ENCODE results near the gene STX8.

STX8 gene

GRCh38 chr17:9283909-9284308, 291.7 kb downstream of the STX8 start:
- WGBS: 100% methylated on average over 1 of the region's 2 CpGs
- H2BK5ac ChIP-seq (ENCODE audit: low read depth, low read length, poor library complexity, severe bottlenecking): no peak overlapping the region
- no peak overlapping the region for H3K4ac ChIP-seq (ENCODE audit: low read depth in 1 of 2, low read length in 2 of 2)
- no peak overlapping the region for H4K8ac ChIP-seq (ENCODE audit: low read length)
- H3K23ac ChIP-seq (ENCODE audit: low read length in 2 of 2): no peak overlapping the region
- no peak overlapping the region for H3K4me2 ChIP-seq (ENCODE audit: low read length, poor library complexity, severe bottlenecking)
- no peak overlapping the region for H3K27ac ChIP-seq (ENCODE audit: low read length, poor library complexity, severe bottlenecking)
- H3K4me1 ChIP-seq (ENCODE audit: control insufficient read depth, insufficient read depth, low read depth, low read length): no peaks in the 10 kb centered on the region
- no peak overlapping the region for H2BK12ac ChIP-seq (ENCODE audit: low read length in 2 of 2)
- H3K27me3 ChIP-seq (ENCODE audit: control insufficient read depth in 1 of 2, insufficient read depth in 1 of 2, low read length in 2 of 2): no peaks in the 10 kb centered on the region
- H2BK120ac ChIP-seq (ENCODE audit: low read depth, low read length): no peak overlapping the region
- no peak overlapping the region for H3K18ac ChIP-seq (ENCODE audit: low read depth in 1 of 2, low read length in 2 of 2)
- H3K4me3 ChIP-seq (ENCODE audit: insufficient read depth in 1 of 2, low read depth in 1 of 2, low read length in 2 of 2): no peak overlapping the region
- H3K14ac ChIP-seq (ENCODE audit: low read length in 2 of 2): no peak overlapping the region
- no peak overlapping the region for H2BK15ac ChIP-seq (ENCODE audit: low read depth, poor library complexity, severe bottlenecking)
- H2AFZ ChIP-seq (ENCODE audit: low read depth, low read length): no peak overlapping the region
- no peak for DNase-seq
- H3K9me3 ChIP-seq (ENCODE audit: control insufficient read depth, low read length): no peaks in the 10 kb centered on the region
- no peaks in the 10 kb centered on the region for H3K36me3 ChIP-seq (ENCODE audit: control insufficient read depth in 1 of 2, insufficient read depth in 2 of 2, low read depth in 1 of 2, low read length in 2 of 2)
- H3K9ac ChIP-seq (ENCODE audit: low read length): no peak overlapping the region
- no peak overlapping the region for H2AK5ac ChIP-seq (ENCODE audit: low read length, severe bottlenecking)
- H3K79me1 ChIP-seq (replicated peaks; ENCODE audit: low read length, poor library complexity, severe bottlenecking): no peaks in the 10 kb centered on the region
- H4K91ac ChIP-seq (ENCODE audit: low read length): no peak overlapping the region

DNA sequence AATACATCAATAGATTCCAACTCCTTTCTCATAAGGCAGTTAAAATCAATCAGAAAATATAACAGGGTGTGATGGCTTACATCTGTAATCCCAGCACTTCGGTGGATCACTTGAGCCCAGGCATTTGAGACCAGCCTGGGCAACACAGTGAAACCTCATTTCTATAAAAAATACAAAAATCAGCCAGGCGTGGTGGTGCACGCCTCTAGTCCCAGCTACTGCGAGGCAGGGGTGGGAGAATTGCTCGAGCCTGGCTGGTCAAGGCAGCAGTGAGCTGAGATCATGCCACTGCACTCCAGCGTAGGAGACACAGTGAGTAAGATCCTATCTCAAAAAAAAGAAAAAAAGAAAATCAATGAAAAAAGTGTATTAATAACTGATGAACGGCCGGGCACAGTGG, 295.7 kb downstream of the STX8 start:
- H3K79me1 ChIP-seq (replicated peaks; ENCODE audit: low read length, poor library complexity, severe bottlenecking): peaks cover 5% of the 10 kb centered on the region
- H4K8ac ChIP-seq (ENCODE audit: low read length): no peak overlapping the region
- no peak overlapping the region for H3K23ac ChIP-seq (ENCODE audit: low read length in 2 of 2)
- H2BK15ac ChIP-seq (ENCODE audit: low read depth, poor library complexity, severe bottlenecking): no peak overlapping the region
- H3K14ac ChIP-seq (ENCODE audit: low read length in 2 of 2): no peak overlapping the region
- WGBS: 98% methylated on average over 7 of the region's 8 CpGs
- H3K9me3 ChIP-seq (ENCODE audit: control insufficient read depth, low read length): no peaks in the 10 kb centered on the region
- H3K4ac ChIP-seq (ENCODE audit: low read depth in 1 of 2, low read length in 2 of 2): no peak overlapping the region
- H3K18ac ChIP-seq (ENCODE audit: low read depth in 1 of 2, low read length in 2 of 2): no peak overlapping the region
- H4K91ac ChIP-seq (ENCODE audit: low read length): no peak overlapping the region
- no peak overlapping the region for H2BK5ac ChIP-seq (ENCODE audit: low read depth, low read length, poor library complexity, severe bottlenecking)
- no peaks in the 10 kb centered on the region for H3K27me3 ChIP-seq (ENCODE audit: control insufficient read depth in 1 of 2, insufficient read depth in 1 of 2, low read length in 2 of 2)
- no peak overlapping the region for H2BK120ac ChIP-seq (ENCODE audit: low read depth, low read length)
- H3K4me2 ChIP-seq (ENCODE audit: low read length, poor library complexity, severe bottlenecking): no peak overlapping the region
- no peaks in the 10 kb centered on the region for H3K4me1 ChIP-seq (ENCODE audit: control insufficient read depth, insufficient read depth, low read depth, low read length)
- H3K4me3 ChIP-seq (ENCODE audit: insufficient read depth in 1 of 2, low read depth in 1 of 2, low read length in 2 of 2): no peak overlapping the region
- H2BK12ac ChIP-seq (ENCODE audit: low read length in 2 of 2): no peak overlapping the region
- H3K36me3 ChIP-seq (ENCODE audit: control insufficient read depth in 1 of 2, insufficient read depth in 2 of 2, low read depth in 1 of 2, low read length in 2 of 2): no peaks in the 10 kb centered on the region
- no peak overlapping the region for H3K9ac ChIP-seq (ENCODE audit: low read length)
- no peak overlapping the region for H2AFZ ChIP-seq (ENCODE audit: low read depth, low read length)
- no peak for DNase-seq
- no peak overlapping the region for H3K27ac ChIP-seq (ENCODE audit: low read length, poor library complexity, severe bottlenecking)
- no peak overlapping the region for H2AK5ac ChIP-seq (ENCODE audit: low read length, severe bottlenecking)

- no peak overlapping the region for H2BK5ac ChIP-seq (ENCODE audit: low read depth, low read length, poor library complexity, severe bottlenecking)
- WGBS: 96% methylated on average over 9 of the region's 9 CpGs
- no peak overlapping the region for H3K23ac ChIP-seq (ENCODE audit: low read length in 2 of 2)
These were observed 300.6 kb downstream of the STX8 start for GRCh38 chr17:9274973-9275372.

GRCh38 chr17:9273428-9274391, 301.9 kb downstream of the STX8 start:
- H2BK120ac ChIP-seq (ENCODE audit: low read depth, low read length): no peak overlapping the region
- no peak overlapping the region for H3K27ac ChIP-seq (ENCODE audit: low read length, poor library complexity, severe bottlenecking)
- H3K36me3 ChIP-seq (ENCODE audit: control insufficient read depth in 1 of 2, insufficient read depth in 2 of 2, low read depth in 1 of 2, low read length in 2 of 2): peaks cover 0 to 5% of the 10 kb centered on the region in 2 experiments
- H3K4me3 ChIP-seq (ENCODE audit: insufficient read depth in 1 of 2, low read depth in 1 of 2, low read length in 2 of 2): peak overlapping the region in 1 of 2 experiments; percentile 46
- H2BK5ac ChIP-seq (ENCODE audit: low read depth, low read length, poor library complexity, severe bottlenecking): no peak overlapping the region
- no peak overlapping the region for H2AK5ac ChIP-seq (ENCODE audit: low read length, severe bottlenecking)
- no peak overlapping the region for H4K91ac ChIP-seq (ENCODE audit: low read length)
- no peak overlapping the region for H3K14ac ChIP-seq (ENCODE audit: low read length in 2 of 2)
- H4K8ac ChIP-seq (ENCODE audit: low read length): no peak overlapping the region
- H3K9me3 ChIP-seq (ENCODE audit: control insufficient read depth, low read length): no peaks in the 10 kb centered on the region
- no peak for DNase-seq
- no peaks in the 10 kb centered on the region for H3K4me1 ChIP-seq (ENCODE audit: control insufficient read depth, insufficient read depth, low read depth, low read length)
- no peak overlapping the region for H3K23ac ChIP-seq (ENCODE audit: low read length in 2 of 2)
- H3K79me1 ChIP-seq (replicated peaks; ENCODE audit: low read length, poor library complexity, severe bottlenecking): peaks cover 7% of the 10 kb centered on the region
- H2AFZ ChIP-seq (ENCODE audit: low read depth, low read length): no peak overlapping the region
- no peak overlapping the region for H3K4ac ChIP-seq (ENCODE audit: low read depth in 1 of 2, low read length in 2 of 2)
- no peak overlapping the region for H3K4me2 ChIP-seq (ENCODE audit: low read length, poor library complexity, severe bottlenecking)
- no peak overlapping the region for H2BK12ac ChIP-seq (ENCODE audit: low read length in 2 of 2)
- H3K18ac ChIP-seq (ENCODE audit: low read depth in 1 of 2, low read length in 2 of 2): no peak overlapping the region
- peak overlapping the region; percentile 44 for H3K9ac ChIP-seq (ENCODE audit: low read length)
- WGBS: 91% methylated on average over 20 of the region's 21 CpGs
- no peaks in the 10 kb centered on the region for H3K27me3 ChIP-seq (ENCODE audit: control insufficient read depth in 1 of 2, insufficient read depth in 1 of 2, low read length in 2 of 2)
- no peak overlapping the region for H2BK15ac ChIP-seq (ENCODE audit: low read depth, poor library complexity, severe bottlenecking)

More at GRCh38 chr17:9274973-9275372, 300.6 kb downstream of the STX8 start:
- Histone ChIP-seq H3K4ac (ENCODE audit: low read depth in 1 of 2, low read length in 2 of 2) (no peak overlapping the region), H3K79me1 (replicated peaks; ENCODE audit: low read length, poor library complexity, severe bottlenecking) (peaks cover 5% of the 10 kb centered on the region), H4K8ac (ENCODE audit: low read length) (no peak overlapping the region), H3K4me3 (ENCODE audit: insufficient read depth in 1 of 2, low read depth in 1 of 2, low read length in 2 of 2) (no peak overlapping the region), H3K9me3 (ENCODE audit: control insufficient read depth, low read length) (no peaks in the 10 kb centered on the region), H3K27ac (ENCODE audit: low read length, poor library complexity, severe bottlenecking) (no peak overlapping the region), H2BK120ac (ENCODE audit: low read depth, low read length) (no peak overlapping the region), H2AFZ (ENCODE audit: low read depth, low read length) (no peak overlapping the region), H2AK5ac (ENCODE audit: low read length, severe bottlenecking) (peak overlapping the region; percentile 69), H2BK12ac (ENCODE audit: low read length in 2 of 2) (no peak overlapping the region), H3K36me3 (ENCODE audit: control insufficient read depth in 1 of 2, insufficient read depth in 2 of 2, low read depth in 1 of 2, low read length in 2 of 2) (peaks cover 0 to 2% of the 10 kb centered on the region in 2 experiments), H3K4me1 (ENCODE audit: control insufficient read depth, insufficient read depth, low read depth, low read length) (no peaks in the 10 kb centered on the region), H3K18ac (ENCODE audit: low read depth in 1 of 2, low read length in 2 of 2) (no peak overlapping the region), H2BK15ac (ENCODE audit: low read depth, poor library complexity, severe bottlenecking) (no peak overlapping the region), H3K14ac (ENCODE audit: low read length in 2 of 2) (no peak overlapping the region), H3K9ac (ENCODE audit: low read length) (no peak overlapping the region), H4K91ac (ENCODE audit: low read length) (no peak overlapping the region), H3K27me3 (ENCODE audit: control insufficient read depth in 1 of 2, insufficient read depth in 1 of 2, low read length in 2 of 2) (no peaks in the 10 kb centered on the region), H3K4me2 (ENCODE audit: low read length, poor library complexity, severe bottlenecking) (no peak overlapping the region)
- no peak for DNase-seq

Measured in mesenchymal stem cell (in vitro differentiated cells and primary cell).